H1 (cell line): ENCODE data around the gene FGGY. TPM values are rescaled to one million over a fixed set of nuclear protein-coding genes. Genes with fewer than 3 reads are reported as not detected.

Source experiments
- CTCF ChIA-PET: fragments of 300-600 bp; sonication (Branson Sonifier 250); formaldehyde crosslinking; loops from one replicate; lab custom pipeline; 2021; ENCODE audit not compliant: partially characterized antibody; lab: Charles Lee
- POLR2A ChIA-PET: fragments of 300-600 bp; sonication (Branson Sonifier 250); formaldehyde crosslinking; loops from one replicate; lab custom pipeline; 2021; ENCODE audit warnings: inconsistent platforms; ENCODE audit not compliant: partially characterized antibody; lab: Charles Lee
- DNase-seq, 2 experiments: peaks; one replicate each; pipeline versions ENCODE4 v3.0.0 to v3.0.0-alpha.2; 2010 to 2022; ENCODE audit warnings: low spot score in 2 of 2, low read depth in 1 of 2, mixed read lengths in 1 of 2
- FAIRE-seq: peaks from 2 replicates; lab custom pipeline; 2011; peaks lifted over from hg19 to GRCh38; lab: Jason Lieb, UNC
- H2AFZ ChIP-seq: 2 replicates; pipeline ENCODE4 v1.8.1; 2012; ENCODE audit warnings: low read length, inconsistent platforms
- H2AK5ac ChIP-seq: 2 replicates; pipeline ENCODE4 v1.6.1; 2013; ENCODE audit warnings: low read depth, low read length
- H2BK120ac ChIP-seq: replicated peaks from 2 replicates; pipeline ENCODE3; 2013; ENCODE audit warnings: low read depth, low read length, inconsistent platforms
- H2BK12ac ChIP-seq: 2 replicates; pipeline ENCODE4 v1.6.1; 2013; ENCODE audit warnings: low read depth, low read length
- H2BK15ac ChIP-seq: 2 replicates; pipeline ENCODE4 v1.6.1; 2013; ENCODE audit warnings: low read length
- H2BK20ac ChIP-seq: 2 replicates; pipeline ENCODE4 v1.6.1; 2013; ENCODE audit warnings: low read length
- H2BK5ac ChIP-seq: 2 replicates; pipeline ENCODE4 v1.6.1; 2013; ENCODE audit warnings: low read depth, low read length
- H3K14ac ChIP-seq: 2 replicates; pipeline ENCODE4 v1.6.1; 2013; ENCODE audit warnings: inconsistent platforms; ENCODE audit not compliant: insufficient read length
- H3K18ac ChIP-seq: 2 replicates; pipeline ENCODE4 v1.6.1; 2013; ENCODE audit warnings: low read length; ENCODE audit errors: extremely low read depth
- H3K23ac ChIP-seq: 2 replicates; pipeline ENCODE4 v1.6.1; 2013; ENCODE audit warnings: inconsistent platforms; ENCODE audit not compliant: insufficient read length
- H3K23me2 ChIP-seq: 2 replicates; pipeline ENCODE4 v1.6.1; 2013; ENCODE audit warnings: low read depth, low read length
- H3K27ac ChIP-seq: 2 replicates; pipeline ENCODE4 v1.6.1; 2011; ENCODE audit warnings: low read depth, low read length, inconsistent platforms
- H3K27me3 ChIP-seq, 4 experiments: replicated peaks in 1 of 4; 1 replicate in 1 of 4; 2 replicates in 3 of 4; pipeline versions ENCODE4 v1.6.1 to v1.8.1; 2011 to 2013; ENCODE audit warnings: low read length in 3 of 4, mild to moderate bottlenecking in 3 of 4, inconsistent platforms in 2 of 4, mixed read lengths in 2 of 4, moderate library complexity in 1 of 4; ENCODE audit not compliant: control insufficient read depth in 3 of 4, insufficient read depth in 3 of 4; ENCODE audit errors: extremely low read depth in 1 of 4
- H3K36me3 ChIP-seq, 4 experiments: 2 replicates each; pipeline versions ENCODE4 v1.6.1 to v1.8.1; 2011 to 2013; ENCODE audit warnings: mild to moderate bottlenecking in 4 of 4, low read length in 3 of 4, moderate library complexity in 2 of 4, control low read depth in 1 of 4, inconsistent platforms in 1 of 4; ENCODE audit not compliant: insufficient read depth in 4 of 4, control insufficient read depth in 2 of 4
- H3K4ac ChIP-seq: replicated peaks from 2 replicates; pipeline ENCODE3; 2013; ENCODE audit warnings: low read length, low read depth, mixed read lengths, inconsistent platforms; ENCODE audit not compliant: insufficient read length
- H3K4me1 ChIP-seq, 4 experiments: replicated peaks in 1 of 4; 1 replicate in 1 of 4; 2 replicates in 3 of 4; pipeline versions ENCODE4 v1.6.1 to v1.8.1; 2011 to 2013; ENCODE audit warnings: low read length in 3 of 4, inconsistent platforms in 2 of 4, mixed read lengths in 1 of 4; ENCODE audit not compliant: insufficient read depth in 4 of 4, control insufficient read depth in 3 of 4
- H3K4me2 ChIP-seq, 2 experiments: 2 replicates each; pipeline versions ENCODE4 v1.6.1 to v1.8.1; 2011 to 2013; ENCODE audit warnings: low read depth in 2 of 2, low read length in 2 of 2, control low read depth in 1 of 2, inconsistent platforms in 1 of 2, mild to moderate bottlenecking in 1 of 2; ENCODE audit not compliant: insufficient read depth in 1 of 2
- H3K4me3 ChIP-seq, 4 experiments: fragments of 200-600, 300-600 bp in 1 of 4; sonication (generic), shearing (Covaris generic), sonication (Bioruptor Twin) in 1 of 4; 2 replicates each; pipeline versions ENCODE4 v1.5.1 to v1.8.1; 2011 to 2016; ENCODE audit warnings: low read length in 4 of 4, low read depth in 3 of 4, control low read depth in 2 of 4, inconsistent platforms in 2 of 4, mild to moderate bottlenecking in 2 of 4, mixed read lengths in 1 of 4, moderate library complexity in 1 of 4; ENCODE audit not compliant: insufficient read depth in 2 of 4; ENCODE audit errors: extremely low read depth in 1 of 4
- H3K56ac ChIP-seq: replicated peaks from 2 replicates; pipeline ENCODE3; 2013; ENCODE audit warnings: low read depth, mild to moderate bottlenecking, mixed read lengths, low read length, inconsistent platforms; ENCODE audit not compliant: insufficient read length
- H3K79me1 ChIP-seq: 2 replicates; pipeline ENCODE4 v1.6.1; 2013; ENCODE audit warnings: low read depth, low read length, control low read depth
- H3K79me2 ChIP-seq, 2 experiments: 2 replicates each; pipeline versions ENCODE4 v1.6.1 to v1.8.1; 2012 to 2013; ENCODE audit warnings: low read length in 2 of 2, mild to moderate bottlenecking in 2 of 2, inconsistent platforms in 1 of 2; ENCODE audit not compliant: insufficient read depth in 2 of 2, control insufficient read depth in 1 of 2
- H3K9ac ChIP-seq, 4 experiments: replicated peaks in 1 of 4; 1 replicate in 1 of 4; 2 replicates in 3 of 4; pipeline versions ENCODE4 v1.6.1 to v1.8.1; 2011 to 2013; ENCODE audit warnings: low read depth in 3 of 4, low read length in 3 of 4, control low read depth in 2 of 4, mild to moderate bottlenecking in 2 of 4, moderate library complexity in 2 of 4, inconsistent platforms in 1 of 4; ENCODE audit errors: extremely low read depth in 1 of 4
- H3K9me3 ChIP-seq, 2 experiments: 2 replicates each; pipeline versions ENCODE4 v1.6.1 to v1.8.1; 2012 to 2013; ENCODE audit warnings: mild to moderate bottlenecking in 2 of 2, moderate library complexity in 2 of 2, control low read depth in 1 of 2, inconsistent platforms in 1 of 2, low read depth in 1 of 2, low read length in 1 of 2, mixed read lengths in 1 of 2; ENCODE audit not compliant: insufficient read depth in 2 of 2
- H4K20me1 ChIP-seq, 2 experiments: replicated peaks in 1 of 2; 2 replicates each; pipeline versions ENCODE3 to v1.8.1; 2011 to 2013; ENCODE audit warnings: inconsistent platforms in 2 of 2, low read length in 2 of 2, mild to moderate bottlenecking in 1 of 2; ENCODE audit not compliant: insufficient read depth in 2 of 2, control insufficient read depth in 1 of 2
- H4K5ac ChIP-seq: 2 replicates; pipeline ENCODE4 v1.6.1; 2013; ENCODE audit warnings: low read length, low read depth, mixed read lengths, inconsistent platforms; ENCODE audit not compliant: insufficient read length
- H4K8ac ChIP-seq: 2 replicates; pipeline ENCODE4 v1.8.0; 2013; ENCODE audit warnings: mild to moderate bottlenecking, moderate library complexity, low read length, inconsistent platforms; ENCODE audit not compliant: insufficient read depth; ENCODE audit errors: extremely low read depth
- H4K91ac ChIP-seq: replicated peaks from 2 replicates; pipeline ENCODE3; 2013; ENCODE audit warnings: low read length, mixed read lengths, inconsistent platforms; ENCODE audit not compliant: insufficient read length
- CHD2 ChIP-seq: IDR thresholded peaks from 2 replicates; pipeline ENCODE4 v1.6.1; 2012; ENCODE audit warnings: low read length, improper control_type of control experiment
- CREB1 ChIP-seq: IDR thresholded peaks from 2 replicates; pipeline ENCODE4 v1.6.1; 2012; ENCODE audit warnings: inconsistent platforms
- SIRT6 ChIP-seq: IDR thresholded peaks from one replicate; pipeline ENCODE4 v1.7.1; 2012; ENCODE audit warnings: low read length, inconsistent platforms
- SUZ12 ChIP-seq: fragments of 200-600 bp; sonication (generic); IDR thresholded peaks from 2 replicates; pipeline ENCODE4 v1.6.1; 2012; ENCODE audit warnings: mild to moderate bottlenecking, inconsistent platforms, low read length, moderate library complexity, mixed read lengths
- WGBS, 2 experiments: shearing (Covaris generic) in 1 of 2; methylation state at CpG; one replicate each; pipeline versions ENCODE4 v1.1.6 to v1.1.7; 2013 to 2015; ENCODE audit warnings: low lambda C conversion rate in 2 of 2, mixed read lengths in 2 of 2, inconsistent platforms in 1 of 2, low coverage in 1 of 2, missing lambda C conversion rate in 1 of 2; ENCODE audit not compliant: insufficient replicate concordance in 2 of 2, insufficient coverage in 1 of 2, insufficient read length in 1 of 2; ENCODE audit errors: extremely low coverage in 1 of 2, missing lambda C conversion rate in 1 of 2; 5-methylcytosine and 5-hydroxymethylcytosine counted together
- polyA plus RNA-seq, 7 experiments: library from polyadenylated mRNA; depleted of rRNA in 3 of 7; stranded (reverse) in 5 of 7; unstranded in 2 of 7; fragments of >200 nt in 5 of 7; fragments of 200-250 nt in 2 of 7; gene quantifications; 1 replicate in 5 of 7; 2 replicates in 1 of 7; 4 replicates in 1 of 7; pipeline versions ENCODE4 v1.2.1 to v1.2.3, GENCODE V29; 2011 to 2013; ENCODE audit warnings: missing spikeins in 2 of 7, mixed read lengths in 2 of 7
- total RNA-seq: library from RNA; stranded (reverse); fragmentation: NEBNext Ultra II Directional; extraction: Animal tissue kit (Norgen Biotek cat#: 25700); gene quantifications from 2 replicates; pipeline ENCODE4 v1.2.1, GENCODE V29; 2021

The FGGY gene
- total and polyA plus RNA-seq, 2 of the 8 experiments (the other 6 are each of a cell fraction or from before 2014, with no cell fraction given), result 10.3 to 12.5 TPM

DNA sequence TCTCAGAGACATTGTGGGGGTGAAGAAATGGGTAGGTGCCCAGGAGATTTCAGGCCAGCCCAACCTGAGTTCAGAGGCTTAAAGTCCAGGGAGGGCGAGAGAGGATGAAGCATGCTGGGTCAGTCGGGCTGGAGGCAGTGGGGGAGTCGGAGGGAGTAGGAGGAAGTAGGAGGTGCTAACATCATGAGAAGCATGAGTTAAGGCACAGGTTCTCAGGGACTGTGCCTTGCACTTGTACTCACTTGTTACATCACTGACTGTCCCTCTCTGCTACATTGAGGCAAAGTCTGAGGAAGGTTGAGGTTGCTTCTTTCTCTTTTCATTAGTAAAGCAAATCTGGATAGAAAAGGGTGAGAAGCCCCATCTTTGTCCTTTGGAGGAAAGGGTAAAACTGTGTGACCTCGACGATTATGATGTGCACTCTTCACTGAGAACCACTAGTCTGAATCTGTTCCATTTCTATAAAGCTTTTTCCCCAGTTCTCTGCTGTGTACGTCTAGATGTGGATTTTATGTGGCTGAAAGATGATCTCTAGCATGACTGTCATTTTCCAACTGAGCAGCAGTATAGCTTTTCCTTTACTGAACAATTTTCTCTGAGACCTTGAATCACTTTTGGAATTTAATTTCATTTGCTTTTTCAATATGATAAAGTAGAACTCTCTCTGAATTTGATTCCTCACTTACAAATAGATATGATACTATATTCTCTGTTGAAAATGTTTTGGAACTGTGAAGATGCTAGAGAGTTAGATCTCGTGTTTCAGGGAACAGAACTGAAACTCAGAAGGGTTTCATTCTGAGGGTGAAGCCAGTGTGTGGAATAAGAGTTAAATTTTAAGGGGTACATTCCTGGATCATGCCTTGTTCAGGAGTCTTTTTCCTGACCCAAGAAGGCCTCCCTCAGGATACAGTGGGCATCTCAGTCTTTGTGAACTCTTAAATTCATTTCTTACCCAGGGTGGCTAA is 94.6 kb downstream of the FGGY start:
- no peak overlapping the region for H3K23ac ChIP-seq
- H3K4me2 ChIP-seq, result no peak overlapping the region
- no peak overlapping the region for H2BK15ac ChIP-seq
- no peaks in the 10 kb centered on the region for H3K79me2 ChIP-seq
- H3K18ac ChIP-seq, result no peak overlapping the region; the same call in 1 of the 2 replicates
- H3K4me1 ChIP-seq, result peaks cover 0 to 6% (median 0%) of the 10 kb centered on the region in 4 experiments; a peak in 3 of 7 replicates
- no peak overlapping the region for H3K4me3 ChIP-seq
- H2AFZ ChIP-seq, result no peak overlapping the region
- no peaks in the 10 kb centered on the region for H3K36me3 ChIP-seq
- no peak overlapping the region for H4K91ac ChIP-seq
- no peak overlapping the region for H2BK12ac ChIP-seq
- no peak overlapping the region for H3K27ac ChIP-seq
- no peaks in the 10 kb centered on the region for H3K23me2 ChIP-seq
- H2BK5ac ChIP-seq, result no peak overlapping the region
- no peak overlapping the region for H3K14ac ChIP-seq
- no peak for DNase-seq
- H3K9me3 ChIP-seq, result no peaks in the 10 kb centered on the region
- H3K4ac ChIP-seq, result no peak overlapping the region
- H3K79me1 ChIP-seq, result no peaks in the 10 kb centered on the region
- FAIRE-seq, result no peak
- H4K5ac ChIP-seq, result no peak overlapping the region
- H4K20me1 ChIP-seq, result no peaks in the 10 kb centered on the region
- WGBS, 2 experiments, result 91% methylated on average over 7 of the region's 7 CpGs; no CpG with 5 or more reads in 1 of the 2 experiments
- H2BK20ac ChIP-seq, result no peak overlapping the region
- no peak for TF ChIP-seq CHD2
- TF ChIP-seq SIRT6, result no peak
- no peak for TF ChIP-seq SUZ12
- no peak for TF ChIP-seq CREB1
- no peak overlapping the region for H4K8ac ChIP-seq
- H3K27me3 ChIP-seq, result no peaks in the 10 kb centered on the region
- H3K56ac ChIP-seq, result no peak overlapping the region
- no peak overlapping the region for H3K9ac ChIP-seq
- ChIA-PET POLR2A (no interaction called here), CTCF (interaction anchor here (1.6 kb wide), 1 partner anchor 15 kb away, joined by 4 read pairs; no protein-coding TSS in a partner anchor)
- H2AK5ac ChIP-seq, result no peak overlapping the region
- H2BK120ac ChIP-seq, result no peak overlapping the region
